Kidney (tissue), 14 donors: ENCODE measurements around the gene DNMT1. TPM values are rescaled to one million over a fixed set of nuclear protein-coding genes. Genes with fewer than 3 reads are reported as not detected.

ENCODE experiments used
- DNase-seq, 5 donors: peaks; one replicate each; pipeline ENCODE4 v3.0.0-alpha.2; 2013 to 2020
- FAIRE-seq: peaks from 2 replicates; lab custom pipeline; 2012; peaks lifted over from hg19 to GRCh38; lab: Jason Lieb, UNC
- H3K27ac ChIP-seq, 2 donors: one replicate each; pipeline ENCODE4 v1.7.0; 2013; ENCODE audit warnings: low read depth in 2 of 2, low read length in 2 of 2, inconsistent platforms in 1 of 2
- H3K27me3 ChIP-seq: one replicate; pipeline ENCODE4 v1.7.1; 2013; ENCODE audit warnings: low read length, inconsistent platforms; ENCODE audit not compliant: control insufficient read depth, insufficient read depth
- H3K36me3 ChIP-seq, 3 donors: one replicate each; pipeline versions ENCODE4 v1.7.0 to v1.7.1; 2013; ENCODE audit warnings: low read length in 3 of 3, control low read depth in 1 of 3, inconsistent platforms in 1 of 3; ENCODE audit not compliant: insufficient read depth in 3 of 3, control insufficient read depth in 2 of 3
- H3K4me1 ChIP-seq, 3 donors: one replicate each; pipeline versions ENCODE4 v1.7.0 to v1.7.1; 2013; ENCODE audit warnings: low read length in 3 of 3, inconsistent platforms in 1 of 3, low read depth in 1 of 3; ENCODE audit not compliant: control insufficient read depth in 2 of 3, insufficient read depth in 2 of 3
- H3K4me3 ChIP-seq, 3 donors: one replicate each; pipeline versions ENCODE4 v1.7.0 to v1.8.1; 2013; ENCODE audit warnings: low read length in 3 of 3, control low read depth in 1 of 3, inconsistent platforms in 1 of 3
- H3K9ac ChIP-seq, 3 donors: one replicate each; pipeline versions ENCODE4 v1.7.0 to v1.7.1; 2013; ENCODE audit warnings: low read length in 3 of 3, control low read depth in 1 of 3, inconsistent platforms in 1 of 3
- H3K9me3 ChIP-seq, 3 donors: one replicate each; pipeline versions ENCODE4 v1.7.0 to v1.7.1; 2013; ENCODE audit warnings: low read length in 3 of 3, control low read depth in 1 of 3, inconsistent platforms in 1 of 3; ENCODE audit not compliant: control insufficient read depth in 2 of 3, insufficient read depth in 1 of 3
- CTCF ChIP-seq: IDR thresholded peaks from 3 replicates; pipeline ENCODE4 v1.5.1; 2012; ENCODE audit warnings: mild to moderate bottlenecking, moderate library complexity, borderline replicate concordance; ENCODE audit not compliant: insufficient read depth; ENCODE audit errors: extremely low read depth
- intact Hi-C: fragments of 100-400 bp; cut with DNase I; formaldehyde crosslinking; loops from one replicate; pipeline ENCODE4 v1.11.1; 2022
- polyA plus RNA-seq: library from polyadenylated mRNA; stranded (reverse); fragments of 350-450 nt; fragmentation: Illumina TruSeq; extraction: RNeasy Lipid Tissue Mini Kit (QIAGEN cat#74804); gene quantifications from one replicate; pipeline ENCODE4 v1.2.3, GENCODE V29; 2014; ENCODE audit warnings: low read depth, low replicate concordance; ENCODE audit not compliant: insufficient read depth
- total RNA-seq: library from RNA; stranded (reverse); fragmentation: NEBNext Ultra II Directional; extraction: Animal tissue kit (Norgen Biotek cat#: 25700); gene quantifications from one replicate; pipeline ENCODE4 v1.2.1, GENCODE V29; 2021
- donor health status: control.
- donor health status: control.
- donor health status: control.
- donor health status: control.
- donor health status: control.
- donor health status: DM: yes; HTN: yes; CAD: no.
- donor health status: Normal renal cell carcinoma (clear cell type).

The DNMT1 gene
- total and polyA plus RNA-seq, 2 donors from 2014 or later = 15.3 to 64.6 TPM

GRCh38 chr19:10224337-10224736 is 29.6 kb upstream of the DNMT1 start:
- no peak for TF ChIP-seq CTCF
- Histone ChIP-seq H3K9ac (no peak overlapping the region), H3K27me3 (no peaks in the 10 kb centered on the region), H3K4me3 (no peak overlapping the region), H3K27ac (no peak overlapping the region), H3K4me1 (peaks cover 0 to 3% (median 0%) of the 10 kb centered on the region in 3 donors), H3K36me3 (no peaks in the 10 kb centered on the region), H3K9me3 (no peaks in the 10 kb centered on the region)
- DNase-seq (no peak), FAIRE-seq (no peak)
- intact Hi-C loops = no loop called here

- Histone ChIP-seq H3K9me3 (no peaks in the 10 kb centered on the region), H3K9ac (no peak overlapping the region), H3K4me1 (peaks cover 0 to 3% (median 0%) of the 10 kb centered on the region in 3 donors), H3K36me3 (no peaks in the 10 kb centered on the region), H3K27me3 (no peaks in the 10 kb centered on the region), H3K27ac (no peak overlapping the region), H3K4me3 (no peak overlapping the region)
- intact Hi-C loops = no loop called here
- no peak for TF ChIP-seq CTCF
- DNase-seq = no peak
- no peak for FAIRE-seq
Measured at GRCh38 chr19:10223488-10224213, 28.9 kb upstream of the DNMT1 start.

GRCh38 chr19:10222201-10222890 is 27.6 kb upstream of the DNMT1 start:
- Histone ChIP-seq H3K27ac (no peak overlapping the region), H3K36me3 (no peaks in the 10 kb centered on the region), H3K9ac (no peak overlapping the region), H3K9me3 (no peaks in the 10 kb centered on the region), H3K4me3 (no peak overlapping the region), H3K4me1 (peaks cover 0 to 3% (median 0%) of the 10 kb centered on the region in 3 donors), H3K27me3 (no peaks in the 10 kb centered on the region)
- DNase-seq (no peak), FAIRE-seq (no peak)
- no peak for TF ChIP-seq CTCF
- intact Hi-C loops = no loop called here
